Liver (tissue), 9 donors: ENCODE results near the gene SIGLEC14. TPM values are rescaled to one million over a fixed set of nuclear protein-coding genes. Genes with fewer than 3 reads are reported as not detected.

Source experiments
- DNase-seq: peaks from one replicate; pipeline ENCODE4 v3.0.0-alpha.2; 2017; ENCODE audit warnings: low spot score
- H3K27ac ChIP-seq, 2 donors: one replicate each; pipeline ENCODE4 v1.7.0; 2013; ENCODE audit warnings: inconsistent platforms in 2 of 2, low read length in 2 of 2, control low read depth in 1 of 2, low read depth in 1 of 2, mild to moderate bottlenecking in 1 of 2
- H3K27me3 ChIP-seq, 4 donors: one replicate each; pipeline versions ENCODE4 v1.6.1 to v1.7.0; 2013; ENCODE audit warnings: low read length in 3 of 4, inconsistent platforms in 1 of 4, mild to moderate bottlenecking in 1 of 4, moderate library complexity in 1 of 4; ENCODE audit not compliant: control insufficient read depth in 4 of 4, insufficient read depth in 4 of 4
- H3K36me3 ChIP-seq, 4 donors: one replicate each; pipeline versions ENCODE4 v1.6.1 to v1.7.0; 2013; ENCODE audit warnings: low read length in 3 of 4, mild to moderate bottlenecking in 3 of 4, low read depth in 1 of 4, moderate library complexity in 1 of 4; ENCODE audit not compliant: control insufficient read depth in 4 of 4, insufficient read depth in 3 of 4
- H3K4me1 ChIP-seq, 4 donors: one replicate each; pipeline versions ENCODE4 v1.6.1 to v1.7.0; 2013; ENCODE audit warnings: low read length in 3 of 4, mild to moderate bottlenecking in 3 of 4, moderate library complexity in 1 of 4; ENCODE audit not compliant: control insufficient read depth in 4 of 4, insufficient read depth in 4 of 4
- H3K4me3 ChIP-seq, 3 donors: one replicate each; pipeline versions ENCODE4 v1.6.1 to v1.7.0; 2013; ENCODE audit warnings: low read length in 3 of 3, control low read depth in 1 of 3, low read depth in 1 of 3, mild to moderate bottlenecking in 1 of 3
- H3K9ac ChIP-seq, 2 donors: one replicate each; pipeline ENCODE4 v1.7.0; 2013; ENCODE audit warnings: low read length in 2 of 2, mild to moderate bottlenecking in 2 of 2, moderate library complexity in 2 of 2, control low read depth in 1 of 2, low read depth in 1 of 2
- H3K9me3 ChIP-seq, 4 donors: one replicate each; pipeline versions ENCODE4 v1.6.1 to v1.7.0; 2013; ENCODE audit warnings: low read length in 3 of 4; ENCODE audit not compliant: control insufficient read depth in 4 of 4
- ATF3 ChIP-seq: IDR thresholded peaks from 2 replicates; pipeline ENCODE4 v1.6.1; 2016; ENCODE audit warnings: antibody characterized with exemption
- CTCF ChIP-seq: fragments of 150-350 bp; IDR thresholded peaks from 2 replicates; pipeline ENCODE4 v1.5.1; 2017; ENCODE audit warnings: improper control_type of control experiment, low read depth, low read length; ENCODE audit not compliant: missing input control
- EGR1 ChIP-seq, 2 donors: IDR thresholded peaks; 2 replicates each; pipeline ENCODE4 v1.6.1; 2016 to 2018; ENCODE audit warnings: antibody characterized with exemption in 2 of 2, low read depth in 2 of 2
- FOXA1 ChIP-seq: IDR thresholded peaks from 2 replicates; pipeline ENCODE4 v1.6.1; 2016; ENCODE audit warnings: antibody characterized with exemption
- FOXA2 ChIP-seq: IDR thresholded peaks from 2 replicates; pipeline ENCODE4 v1.6.1; 2016; ENCODE audit warnings: antibody characterized with exemption
- GABPA ChIP-seq, 2 donors: IDR thresholded peaks in 1 of 2; conservative IDR thresholded peaks in 1 of 2; 2 replicates each; pipeline ENCODE4 v1.6.1; 2016; ENCODE audit warnings: antibody characterized with exemption in 2 of 2, mild to moderate bottlenecking in 1 of 2, moderate library complexity in 1 of 2
- HNF4A ChIP-seq, 2 donors: conservative IDR thresholded peaks; 2 replicates each; pipeline ENCODE4 v1.6.1; 2016; ENCODE audit warnings: antibody characterized with exemption in 2 of 2, mild to moderate bottlenecking in 2 of 2
- HNF4G ChIP-seq: IDR thresholded peaks from 2 replicates; pipeline ENCODE4 v1.6.1; 2016; ENCODE audit warnings: antibody characterized with exemption
- JUND ChIP-seq, 2 donors: IDR thresholded peaks; 2 replicates each; pipeline ENCODE4 v1.6.1; 2016; ENCODE audit warnings: antibody characterized with exemption in 2 of 2
- MAX ChIP-seq: IDR thresholded peaks from 2 replicates; pipeline ENCODE4 v1.6.1; 2016; ENCODE audit warnings: antibody characterized with exemption
- NR2F2 ChIP-seq: IDR thresholded peaks from 2 replicates; pipeline ENCODE4 v1.6.1; 2016; ENCODE audit warnings: antibody characterized with exemption
- RAD21 ChIP-seq, 2 donors: IDR thresholded peaks; 2 replicates each; pipeline ENCODE4 v1.6.1; 2016; ENCODE audit warnings: antibody characterized with exemption in 2 of 2, mild to moderate bottlenecking in 2 of 2
- REST ChIP-seq: IDR thresholded peaks from 2 replicates; pipeline ENCODE4 v1.6.1; 2016; ENCODE audit warnings: antibody characterized with exemption, mild to moderate bottlenecking
- RXRA ChIP-seq, 2 donors: IDR thresholded peaks; 2 replicates each; pipeline ENCODE4 v1.6.1; 2017 to 2018; ENCODE audit warnings: antibody characterized with exemption in 2 of 2, mild to moderate bottlenecking in 1 of 2
- SP1 ChIP-seq: IDR thresholded peaks from 2 replicates; pipeline ENCODE4 v1.6.1; 2018; ENCODE audit warnings: antibody characterized with exemption, mild to moderate bottlenecking
- TAF1 ChIP-seq: conservative IDR thresholded peaks from 2 replicates; pipeline ENCODE4 v1.6.1; 2016; ENCODE audit warnings: antibody characterized with exemption, mild to moderate bottlenecking
- YY1 ChIP-seq: IDR thresholded peaks from 2 replicates; pipeline ENCODE4 v1.6.1; 2016; ENCODE audit warnings: antibody characterized with exemption, mild to moderate bottlenecking
- ZBTB33 ChIP-seq: IDR thresholded peaks from 2 replicates; pipeline ENCODE4 v1.6.1; 2016; ENCODE audit warnings: antibody characterized with exemption
- WGBS: extraction: QIAGEN DNeasy Blood & Tissue Kit; methylation state at CpG from one replicate; pipeline ENCODE4 v1.1.7; 2013; 5-methylcytosine and 5-hydroxymethylcytosine counted together
- polyA plus RNA-seq, 2 donors: library from polyadenylated mRNA; stranded (reverse) in 1 of 2; unstranded in 1 of 2; fragments of 200-250 nt in 1 of 2; fragments of >200 nt in 1 of 2; fragmentation: Nextera tagmentation in 1 of 2; extraction: Ambion mirVana in 1 of 2; gene quantifications; one replicate each; pipeline versions ENCODE4 v1.2.1 to v1.2.3, GENCODE V29; 2013 to 2015
- total RNA-seq, 2 donors: library from RNA; depleted of rRNA; stranded (reverse); fragments of >200 nt; gene quantifications; one replicate each; pipeline ENCODE4 v1.2.3, GENCODE V29; 2014
- donor health status: healthy.
- donor health status: healthy.
- donor health status: healthy.
- donor health status: healthy.
- donor health status: healthy.

Gene SIGLEC14
- total and polyA plus RNA-seq, 4 donors = 1.7 to 6.9 (median 3.2) TPM; not detected in 1

GRCh38 chr19:51610576-51610975 lies 36.0 kb downstream of the SIGLEC14 start:
- DNase-seq = no peak
- Histone ChIP-seq H3K27me3 (peaks cover 0 to 7% (median 0%) of the 10 kb centered on the region in 4 donors), H3K27ac (no peak overlapping the region), H3K4me3 (no peak overlapping the region), H3K9me3 (peaks cover 0 to 12% (median 0%) of the 10 kb centered on the region in 4 donors), H3K9ac (no peak overlapping the region), H3K36me3 (no peaks in the 10 kb centered on the region), H3K4me1 (no peaks in the 10 kb centered on the region)
- 80% methylated on average over 1 of the region's 1 CpG for WGBS
- TF ChIP-seq GABPA (IDR thresholded peaks at IDR 0.05 in 1 of 2, conservative IDR thresholded peaks at IDR 0.05 in 1 of 2) = no peak
- TF ChIP-seq JUND (IDR thresholded peaks at IDR 0.05) = no peak
- TF ChIP-seq SP1 = no peak
- no peak for TF ChIP-seq HNF4A (conservative IDR thresholded peaks at IDR 0.05)
- TF ChIP-seq RAD21 (IDR thresholded peaks at IDR 0.05) = no peak
- TF ChIP-seq FOXA2 = no peak
- no peak for TF ChIP-seq ZBTB33
- no peak for TF ChIP-seq HNF4G
- TF ChIP-seq MAX = no peak
- TF ChIP-seq TAF1 = no peak
- no peak for TF ChIP-seq REST
- no peak for TF ChIP-seq RXRA (IDR thresholded peaks at IDR 0.05)
- TF ChIP-seq NR2F2 = no peak
- TF ChIP-seq FOXA1 = no peak
- no peak for TF ChIP-seq EGR1 (IDR thresholded peaks at IDR 0.05; ENCODE audit: low read depth in 2 of 2)
- no peak for TF ChIP-seq YY1
- TF ChIP-seq ATF3 = no peak

- H3K27me3 ChIP-seq = peaks cover 0 to 4% (median 0%) of the 10 kb centered on the region in 4 donors
- DNase-seq = peak; percentile 80
- TF ChIP-seq REST (peak; percentile 99), HNF4A (conservative IDR thresholded peaks at IDR 0.05) (no peak), CTCF (peak; percentile 36), RAD21 (IDR thresholded peaks at IDR 0.05) (peak; percentile 45 to 65)
- H3K4me1 ChIP-seq = no peaks in the 10 kb centered on the region
- 28% methylated on average over 13 of the region's 13 CpGs for WGBS
- no peak overlapping the region for H3K27ac ChIP-seq
- no peak overlapping the region for H3K9ac ChIP-seq
- H3K9me3 ChIP-seq = peaks cover 0 to 12% (median 0%) of the 10 kb centered on the region in 4 donors
- H3K4me3 ChIP-seq = no peak overlapping the region
- H3K36me3 ChIP-seq = no peaks in the 10 kb centered on the region
Measured at GRCh38 chr19:51607920-51608562, 38.6 kb downstream of the SIGLEC14 start.
